H1 (cell line): ENCODE data around the gene ETFB. TPM values are rescaled to one million over a fixed set of nuclear protein-coding genes. Genes with fewer than 3 reads are reported as not detected.

Experiments
- CTCF ChIA-PET: fragments of 300-600 bp; sonication (Branson Sonifier 250); formaldehyde crosslinking; loops from one replicate; lab custom pipeline; 2021; ENCODE audit not compliant: partially characterized antibody; lab: Charles Lee
- POLR2A ChIA-PET: fragments of 300-600 bp; sonication (Branson Sonifier 250); formaldehyde crosslinking; loops from one replicate; lab custom pipeline; 2021; ENCODE audit warnings: inconsistent platforms; ENCODE audit not compliant: partially characterized antibody; lab: Charles Lee
- DNase-seq, 2 experiments: peaks; one replicate each; pipeline versions ENCODE4 v3.0.0 to v3.0.0-alpha.2; 2010 to 2022; ENCODE audit warnings: low spot score in 2 of 2, low read depth in 1 of 2, mixed read lengths in 1 of 2
- FAIRE-seq: peaks from 2 replicates; lab custom pipeline; 2011; peaks lifted over from hg19 to GRCh38; lab: Jason Lieb, UNC
- H2AFZ ChIP-seq: 2 replicates; pipeline ENCODE4 v1.8.1; 2012; ENCODE audit warnings: low read length, inconsistent platforms
- H2AK5ac ChIP-seq: 2 replicates; pipeline ENCODE4 v1.6.1; 2013; ENCODE audit warnings: low read depth, low read length
- H2BK120ac ChIP-seq: replicated peaks from 2 replicates; pipeline ENCODE3; 2013; ENCODE audit warnings: low read depth, low read length, inconsistent platforms
- H2BK12ac ChIP-seq: 2 replicates; pipeline ENCODE4 v1.6.1; 2013; ENCODE audit warnings: low read depth, low read length
- H2BK15ac ChIP-seq: 2 replicates; pipeline ENCODE4 v1.6.1; 2013; ENCODE audit warnings: low read length
- H2BK20ac ChIP-seq: 2 replicates; pipeline ENCODE4 v1.6.1; 2013; ENCODE audit warnings: low read length
- H2BK5ac ChIP-seq: 2 replicates; pipeline ENCODE4 v1.6.1; 2013; ENCODE audit warnings: low read depth, low read length
- H3K14ac ChIP-seq: 2 replicates; pipeline ENCODE4 v1.6.1; 2013; ENCODE audit warnings: inconsistent platforms; ENCODE audit not compliant: insufficient read length
- H3K18ac ChIP-seq: 2 replicates; pipeline ENCODE4 v1.6.1; 2013; ENCODE audit warnings: low read length; ENCODE audit errors: extremely low read depth
- H3K23ac ChIP-seq: 2 replicates; pipeline ENCODE4 v1.6.1; 2013; ENCODE audit warnings: inconsistent platforms; ENCODE audit not compliant: insufficient read length
- H3K23me2 ChIP-seq: 2 replicates; pipeline ENCODE4 v1.6.1; 2013; ENCODE audit warnings: low read depth, low read length
- H3K27ac ChIP-seq: 2 replicates; pipeline ENCODE4 v1.6.1; 2011; ENCODE audit warnings: low read depth, low read length, inconsistent platforms
- H3K27me3 ChIP-seq, 4 experiments: replicated peaks in 1 of 4; 1 replicate in 1 of 4; 2 replicates in 3 of 4; pipeline versions ENCODE4 v1.6.1 to v1.8.1; 2011 to 2013; ENCODE audit warnings: low read length in 3 of 4, mild to moderate bottlenecking in 3 of 4, inconsistent platforms in 2 of 4, mixed read lengths in 2 of 4, moderate library complexity in 1 of 4; ENCODE audit not compliant: control insufficient read depth in 3 of 4, insufficient read depth in 3 of 4; ENCODE audit errors: extremely low read depth in 1 of 4
- H3K36me3 ChIP-seq, 4 experiments: 2 replicates each; pipeline versions ENCODE4 v1.6.1 to v1.8.1; 2011 to 2013; ENCODE audit warnings: mild to moderate bottlenecking in 4 of 4, low read length in 3 of 4, moderate library complexity in 2 of 4, control low read depth in 1 of 4, inconsistent platforms in 1 of 4; ENCODE audit not compliant: insufficient read depth in 4 of 4, control insufficient read depth in 2 of 4
- H3K4ac ChIP-seq: replicated peaks from 2 replicates; pipeline ENCODE3; 2013; ENCODE audit warnings: low read length, low read depth, mixed read lengths, inconsistent platforms; ENCODE audit not compliant: insufficient read length
- H3K4me1 ChIP-seq, 4 experiments: replicated peaks in 1 of 4; 1 replicate in 1 of 4; 2 replicates in 3 of 4; pipeline versions ENCODE4 v1.6.1 to v1.8.1; 2011 to 2013; ENCODE audit warnings: low read length in 3 of 4, inconsistent platforms in 2 of 4, mixed read lengths in 1 of 4; ENCODE audit not compliant: insufficient read depth in 4 of 4, control insufficient read depth in 3 of 4
- H3K4me2 ChIP-seq, 2 experiments: 2 replicates each; pipeline versions ENCODE4 v1.6.1 to v1.8.1; 2011 to 2013; ENCODE audit warnings: low read depth in 2 of 2, low read length in 2 of 2, control low read depth in 1 of 2, inconsistent platforms in 1 of 2, mild to moderate bottlenecking in 1 of 2; ENCODE audit not compliant: insufficient read depth in 1 of 2
- H3K4me3 ChIP-seq, 4 experiments: fragments of 200-600, 300-600 bp in 1 of 4; sonication (generic), shearing (Covaris generic), sonication (Bioruptor Twin) in 1 of 4; 2 replicates each; pipeline versions ENCODE4 v1.5.1 to v1.8.1; 2011 to 2016; ENCODE audit warnings: low read length in 4 of 4, low read depth in 3 of 4, control low read depth in 2 of 4, inconsistent platforms in 2 of 4, mild to moderate bottlenecking in 2 of 4, mixed read lengths in 1 of 4, moderate library complexity in 1 of 4; ENCODE audit not compliant: insufficient read depth in 2 of 4; ENCODE audit errors: extremely low read depth in 1 of 4
- H3K56ac ChIP-seq: replicated peaks from 2 replicates; pipeline ENCODE3; 2013; ENCODE audit warnings: low read depth, mild to moderate bottlenecking, mixed read lengths, low read length, inconsistent platforms; ENCODE audit not compliant: insufficient read length
- H3K79me1 ChIP-seq: 2 replicates; pipeline ENCODE4 v1.6.1; 2013; ENCODE audit warnings: low read depth, low read length, control low read depth
- H3K79me2 ChIP-seq, 2 experiments: 2 replicates each; pipeline versions ENCODE4 v1.6.1 to v1.8.1; 2012 to 2013; ENCODE audit warnings: low read length in 2 of 2, mild to moderate bottlenecking in 2 of 2, inconsistent platforms in 1 of 2; ENCODE audit not compliant: insufficient read depth in 2 of 2, control insufficient read depth in 1 of 2
- H3K9ac ChIP-seq, 4 experiments: replicated peaks in 1 of 4; 1 replicate in 1 of 4; 2 replicates in 3 of 4; pipeline versions ENCODE4 v1.6.1 to v1.8.1; 2011 to 2013; ENCODE audit warnings: low read depth in 3 of 4, low read length in 3 of 4, control low read depth in 2 of 4, mild to moderate bottlenecking in 2 of 4, moderate library complexity in 2 of 4, inconsistent platforms in 1 of 4; ENCODE audit errors: extremely low read depth in 1 of 4
- H3K9me3 ChIP-seq, 2 experiments: 2 replicates each; pipeline versions ENCODE4 v1.6.1 to v1.8.1; 2012 to 2013; ENCODE audit warnings: mild to moderate bottlenecking in 2 of 2, moderate library complexity in 2 of 2, control low read depth in 1 of 2, inconsistent platforms in 1 of 2, low read depth in 1 of 2, low read length in 1 of 2, mixed read lengths in 1 of 2; ENCODE audit not compliant: insufficient read depth in 2 of 2
- H4K20me1 ChIP-seq, 2 experiments: replicated peaks in 1 of 2; 2 replicates each; pipeline versions ENCODE3 to v1.8.1; 2011 to 2013; ENCODE audit warnings: inconsistent platforms in 2 of 2, low read length in 2 of 2, mild to moderate bottlenecking in 1 of 2; ENCODE audit not compliant: insufficient read depth in 2 of 2, control insufficient read depth in 1 of 2
- H4K5ac ChIP-seq: 2 replicates; pipeline ENCODE4 v1.6.1; 2013; ENCODE audit warnings: low read length, low read depth, mixed read lengths, inconsistent platforms; ENCODE audit not compliant: insufficient read length
- H4K8ac ChIP-seq: 2 replicates; pipeline ENCODE4 v1.8.0; 2013; ENCODE audit warnings: mild to moderate bottlenecking, moderate library complexity, low read length, inconsistent platforms; ENCODE audit not compliant: insufficient read depth; ENCODE audit errors: extremely low read depth
- H4K91ac ChIP-seq: replicated peaks from 2 replicates; pipeline ENCODE3; 2013; ENCODE audit warnings: low read length, mixed read lengths, inconsistent platforms; ENCODE audit not compliant: insufficient read length
- BRCA1 ChIP-seq: IDR thresholded peaks from 2 replicates; pipeline ENCODE4 v1.6.1; 2012; ENCODE audit warnings: low read depth, low read length, improper control_type of control experiment
- EZH2 ChIP-seq: fragments of 200-600 bp; sonication (generic); IDR thresholded peaks from 2 replicates; pipeline ENCODE4 v1.7.1; 2012; ENCODE audit warnings: low read depth, mild to moderate bottlenecking, moderate library complexity, low read length, inconsistent platforms; ENCODE audit not compliant: severe bottlenecking
- POU5F1 ChIP-seq: IDR thresholded peaks from 2 replicates; pipeline ENCODE4 v1.6.1; 2011; ENCODE audit warnings: low read depth, mild to moderate bottlenecking, low read length, moderate library complexity
- SP1 ChIP-seq: IDR thresholded peaks from 2 replicates; pipeline ENCODE4 v1.6.1; 2011; ENCODE audit warnings: low read depth, low read length
- TAF1 ChIP-seq: IDR thresholded peaks from 2 replicates; pipeline ENCODE4 v1.6.1; 2011; ENCODE audit warnings: mild to moderate bottlenecking, low read depth, low read length
- TEAD4 ChIP-seq: IDR thresholded peaks from 2 replicates; pipeline ENCODE4 v1.6.1; 2012; ENCODE audit warnings: low read depth, low read length, inconsistent platforms, mixed read lengths
- WGBS, 2 experiments: shearing (Covaris generic) in 1 of 2; methylation state at CpG; one replicate each; pipeline versions ENCODE4 v1.1.6 to v1.1.7; 2013 to 2015; ENCODE audit warnings: low lambda C conversion rate in 2 of 2, mixed read lengths in 2 of 2, inconsistent platforms in 1 of 2, low coverage in 1 of 2, missing lambda C conversion rate in 1 of 2; ENCODE audit not compliant: insufficient replicate concordance in 2 of 2, insufficient coverage in 1 of 2, insufficient read length in 1 of 2; ENCODE audit errors: extremely low coverage in 1 of 2, missing lambda C conversion rate in 1 of 2; 5-methylcytosine and 5-hydroxymethylcytosine counted together
- polyA plus RNA-seq, 7 experiments: library from polyadenylated mRNA; depleted of rRNA in 3 of 7; stranded (reverse) in 5 of 7; unstranded in 2 of 7; fragments of >200 nt in 5 of 7; fragments of 200-250 nt in 2 of 7; gene quantifications; 1 replicate in 5 of 7; 2 replicates in 1 of 7; 4 replicates in 1 of 7; pipeline versions ENCODE4 v1.2.1 to v1.2.3, GENCODE V29; 2011 to 2013; ENCODE audit warnings: missing spikeins in 2 of 7, mixed read lengths in 2 of 7
- total RNA-seq: library from RNA; stranded (reverse); fragmentation: NEBNext Ultra II Directional; extraction: Animal tissue kit (Norgen Biotek cat#: 25700); gene quantifications from 2 replicates; pipeline ENCODE4 v1.2.1, GENCODE V29; 2021
- TF ChIP-seq, protein P1 (sequence below): IDR thresholded peaks from 2 replicates; pipeline ENCODE4 v1.6.1; 2012; ENCODE audit warnings: low read length, inconsistent platforms

Gene ETFB
- total and polyA plus RNA-seq, 2 of the 8 experiments (the other 6 are each of a cell fraction or from before 2014, with no cell fraction given), result 40.0 to 66.5 TPM

DNA sequence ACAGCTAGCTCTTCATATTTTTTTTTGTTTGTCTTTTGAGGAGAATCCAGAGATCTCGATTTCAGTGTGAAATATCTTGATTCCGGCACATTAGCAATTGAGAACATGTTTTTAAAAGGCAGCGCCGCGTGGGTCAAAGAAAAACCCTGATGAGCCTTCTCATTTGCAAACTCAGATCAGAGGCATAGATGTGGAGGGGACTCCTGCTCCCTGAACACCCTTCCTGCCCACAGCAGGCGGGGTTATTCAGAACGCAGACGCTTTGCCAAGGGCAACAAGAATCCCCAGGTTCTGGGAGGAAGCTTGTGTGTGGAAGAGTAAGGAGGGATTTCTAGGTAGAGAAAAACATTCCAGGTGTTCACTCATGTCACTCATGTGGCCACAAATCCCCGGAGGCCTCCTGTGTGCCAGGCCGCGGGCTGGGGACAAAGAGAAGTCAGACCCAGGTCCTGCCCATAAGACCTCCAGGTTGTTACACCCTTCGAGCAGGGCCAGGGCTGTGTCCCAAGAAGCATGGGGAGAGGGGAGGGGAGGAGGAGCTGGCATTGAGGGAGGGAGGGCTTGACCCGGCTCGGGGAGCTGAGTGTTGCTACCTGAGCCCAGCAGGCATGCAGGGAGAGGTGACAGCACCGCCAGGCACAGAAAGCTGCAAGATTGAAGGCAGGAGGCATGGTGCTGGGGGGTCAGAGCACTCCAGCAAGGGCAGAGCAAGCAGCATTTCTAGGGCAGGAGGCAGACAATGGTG is 70.6 kb downstream of the ETFB start:
- Histone ChIP-seq H3K79me2 (no peaks in the 10 kb centered on the region), H3K23ac (no peak overlapping the region), H3K79me1 (no peaks in the 10 kb centered on the region), H3K4me2 (peak overlapping the region in 1 of 2 experiments; percentile 18; a peak in 1 of 4 replicates), H2AK5ac (0 out of 2 replicates have a peak overlapping the region, but pooled peaks have one; percentile 18), H2BK5ac (peak overlapping the region; percentile 95; the same call in 1 of the 2 replicates), H4K91ac (peak overlapping the region; percentile 67), H2AFZ (peak overlapping the region; percentile 7; the same call in 1 of the 2 replicates), H2BK12ac (peak overlapping the region; percentile 95; the same call in 1 of the 2 replicates), H3K14ac (no peak overlapping the region), H3K4ac (no peak overlapping the region), H3K9ac (no peak overlapping the region), H3K36me3 (no peaks in the 10 kb centered on the region), H3K18ac (peak overlapping the region; percentile 5; the same call in 1 of the 2 replicates), H2BK15ac (peak overlapping the region; percentile 97; the same call in 1 of the 2 replicates), H3K27ac (no peak overlapping the region), H3K4me1 (peaks cover 10 to 39% (median 29%) of the 10 kb centered on the region in 4 experiments), H3K27me3 (peaks cover 0 to 2% (median 0%) of the 10 kb centered on the region in 4 experiments; a peak in 1 of 7 replicates), H4K8ac (no peak overlapping the region; the same call in 1 of the 2 replicates), H3K56ac (no peak overlapping the region), H3K4me3 (no peak overlapping the region), H4K20me1 (no peaks in the 10 kb centered on the region), H3K23me2 (no peaks in the 10 kb centered on the region), H2BK120ac (no peak overlapping the region), H3K9me3 (no peaks in the 10 kb centered on the region), H4K5ac (no peak overlapping the region), H2BK20ac (peak overlapping the region; percentile 40; the same call in 1 of the 2 replicates)
- no peak for FAIRE-seq
- WGBS, 2 experiments, result 57% methylated on average over 14 of the region's 15 CpGs; no CpG with 5 or more reads in 1 of the 2 experiments
- peak in 1 of 2 experiments; percentile 59 for DNase-seq
- POLR2A ChIA-PET, result interaction anchor here (0.7 to 1.5 kb wide), 6 partner anchors 13 to 961 kb away, joined by 3 to 4 read pairs (median 4); no protein-coding TSS in a partner anchor
- CTCF ChIA-PET, result interaction anchor here (0.6 to 2.3 kb wide), 23 partner anchors 13 to 1031 kb away, joined by 3 to 11 read pairs (median 4); partner anchors contain the start of gene VSIG10L
- TF ChIP-seq SP1 (no peak), POU5F1 (no peak), BRCA1 (no peak), TAF1 (no peak), EZH2 (no peak), TEAD4 (no peak)
- TF ChIP-seq, protein P1, sequence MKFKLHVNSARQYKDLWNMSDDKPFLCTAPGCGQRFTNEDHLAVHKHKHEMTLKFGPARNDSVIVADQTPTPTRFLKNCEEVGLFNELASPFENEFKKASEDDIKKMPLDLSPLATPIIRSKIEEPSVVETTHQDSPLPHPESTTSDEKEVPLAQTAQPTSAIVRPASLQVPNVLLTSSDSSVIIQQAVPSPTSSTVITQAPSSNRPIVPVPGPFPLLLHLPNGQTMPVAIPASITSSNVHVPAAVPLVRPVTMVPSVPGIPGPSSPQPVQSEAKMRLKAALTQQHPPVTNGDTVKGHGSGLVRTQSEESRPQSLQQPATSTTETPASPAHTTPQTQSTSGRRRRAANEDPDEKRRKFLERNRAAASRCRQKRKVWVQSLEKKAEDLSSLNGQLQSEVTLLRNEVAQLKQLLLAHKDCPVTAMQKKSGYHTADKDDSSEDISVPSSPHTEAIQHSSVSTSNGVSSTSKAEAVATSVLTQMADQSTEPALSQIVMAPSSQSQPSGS, result no peak
